GM21381 (cell line): ENCODE data around the gene OR2B6.
"Not testable (repeated sequence)": the region's sequence is repeated elsewhere in the genome, so short reads cannot be mapped to it uniquely, and the experiment has no call there.

Experiments
- ATAC-seq: cut with Tn5 transposase; IDR thresholded peaks from one replicate; pipeline ENCODE4 v1.9.1; 2021; ENCODE audit warnings: mild to moderate bottlenecking, moderate library complexity; ENCODE audit not compliant: unreplicated experiment

The OR2B6 gene

GRCh38 chr6:27956941-27957340 is at the start of gene OR2B6:
Gene OR2B6, plus strand, starts transcription at chr6:27957241. Its CDS starts 0 bp downstream, at chr6:27957241.
- no peak for ATAC-seq

- no peak for ATAC-seq
Observed at GRCh38 chr6:27908017-27908416, 49.0 kb upstream of the OR2B6 start.

GRCh38 chr6:27911956-27912446 is 45.0 kb upstream of the OR2B6 start, which contains the start of gene OR2B2:
Gene OR2B2, minus strand, starts transcription at chr6:27912396. Its CDS starts 77 bp downstream, at chr6:27912319.
- no peak for ATAC-seq

DNA sequence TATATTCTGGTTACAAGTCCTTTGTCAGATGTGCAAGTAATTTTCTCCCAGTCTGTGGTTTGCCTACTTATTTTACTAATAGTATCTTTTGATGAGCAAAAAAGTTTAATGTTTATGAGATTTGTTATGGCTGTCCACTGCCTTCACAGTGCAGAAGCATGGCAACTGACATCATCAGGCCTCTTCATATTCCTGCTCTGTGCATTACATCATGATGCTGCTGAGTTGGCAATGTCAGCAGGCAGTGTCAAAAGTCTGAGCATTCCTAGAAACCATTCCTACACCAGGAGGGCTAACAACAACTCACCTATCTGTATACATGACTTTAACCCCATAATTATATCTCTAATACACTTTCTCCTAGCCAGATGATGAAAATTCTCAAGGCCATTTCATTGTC is 34.1 kb upstream of the OR2B6 start:
- ATAC-seq = no peak

DNA sequence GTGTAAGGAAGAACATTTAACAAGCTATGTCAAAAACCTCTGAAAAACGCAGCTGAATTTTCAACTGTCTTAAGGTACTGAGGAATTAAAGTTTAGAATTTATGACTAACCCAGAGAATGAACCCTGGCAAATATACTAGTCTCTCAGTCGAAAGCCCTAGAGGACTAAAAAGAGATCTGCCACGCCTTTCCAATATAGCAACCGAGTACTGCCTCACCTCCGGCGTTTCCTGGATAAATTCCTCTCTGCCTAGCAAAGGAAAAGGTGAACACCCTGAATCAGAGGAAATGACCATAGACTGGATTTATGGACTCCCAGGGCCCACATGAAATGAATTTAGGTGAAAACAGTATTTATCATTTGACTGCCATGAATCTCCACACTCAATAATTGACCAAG is 32.9 kb upstream of the OR2B6 start:
- no peak for ATAC-seq

DNA sequence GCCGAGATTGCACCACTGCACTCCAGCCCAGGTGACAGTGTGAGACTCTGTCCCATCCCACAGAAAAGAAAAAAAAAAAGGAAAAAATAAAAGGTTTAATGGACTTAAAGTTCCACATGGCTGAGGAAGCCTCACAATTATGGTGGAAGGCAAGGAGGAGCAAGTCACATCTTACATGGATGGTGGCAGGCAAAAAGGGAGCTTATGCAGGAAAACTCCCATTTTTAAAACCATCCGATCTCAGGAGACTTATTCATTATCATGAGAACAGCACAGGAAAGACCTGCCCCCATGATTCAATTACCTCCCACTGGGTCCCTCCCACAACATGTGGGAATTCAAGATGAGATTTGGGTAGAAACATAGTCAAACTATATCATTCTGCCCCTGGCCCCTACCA is 29.0 kb upstream of the OR2B6 start:
- ATAC-seq = not testable (repeated sequence)

DNA sequence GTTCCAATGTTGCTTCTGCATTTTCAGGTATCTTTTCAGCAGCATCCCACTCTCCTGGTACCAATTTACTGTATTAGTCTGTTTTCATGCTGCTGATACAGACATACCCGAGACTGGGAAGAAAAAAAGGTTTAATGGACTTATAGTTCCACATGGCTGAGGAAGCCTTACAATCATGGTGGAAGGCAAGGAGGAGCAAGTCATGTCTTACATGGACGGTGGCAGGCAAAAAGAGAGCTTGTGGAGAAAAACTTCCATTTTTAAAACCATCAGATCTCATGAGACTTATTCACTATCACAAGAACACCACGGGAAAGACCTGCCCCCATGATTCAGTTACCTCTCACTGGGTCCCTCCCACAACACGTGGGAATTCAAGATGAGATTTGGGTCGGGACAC is 27.1 kb upstream of the OR2B6 start:
- not testable (repeated sequence) for ATAC-seq

DNA sequence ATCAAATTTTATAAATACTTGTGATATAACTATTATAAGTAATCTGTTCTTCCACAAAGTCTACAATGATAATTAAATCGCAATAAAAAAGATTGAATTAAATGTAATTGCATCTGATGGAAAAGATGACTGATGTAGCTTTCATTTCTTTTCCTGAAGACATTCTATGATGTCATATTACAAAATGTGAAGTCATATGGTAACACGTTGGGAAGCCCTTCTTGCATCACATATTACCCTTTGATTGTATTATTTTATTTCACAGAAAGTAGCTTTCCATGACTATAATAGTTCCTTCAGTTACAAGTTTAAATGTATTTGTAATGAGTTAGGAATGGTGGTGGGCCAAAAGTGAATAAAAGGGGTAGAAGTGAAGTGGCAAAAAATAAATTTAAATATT is 25.8 kb upstream of the OR2B6 start:
- no peak for ATAC-seq

GRCh38 chr6:27940766-27941165 is 16.3 kb upstream of the OR2B6 start:
- no peak for ATAC-seq

GRCh38 chr6:27943072-27943471 is 14.0 kb upstream of the OR2B6 start:
- not testable (repeated sequence) for ATAC-seq

DNA sequence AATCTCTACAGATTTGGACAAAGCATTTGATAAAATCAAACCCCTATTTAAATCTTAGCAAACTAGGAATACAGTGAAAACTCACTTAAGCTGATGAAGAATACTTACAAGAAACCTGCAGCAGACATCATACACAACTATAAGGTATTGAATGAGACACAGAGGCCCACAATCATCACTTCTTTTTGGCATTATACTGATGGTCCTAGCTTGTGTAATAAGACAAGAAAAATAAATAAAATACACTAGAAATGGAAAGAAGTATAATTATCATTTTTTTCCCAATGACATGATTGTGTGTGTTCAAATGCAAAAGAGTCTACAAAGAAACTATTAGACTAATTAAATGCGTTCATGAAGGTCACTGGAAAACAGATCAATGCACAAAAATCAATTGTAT is 8.8 kb upstream of the OR2B6 start:
- ATAC-seq = no peak

GRCh38 chr6:27951040-27951439 is 6.0 kb upstream of the OR2B6 start:
- no peak for ATAC-seq

- ATAC-seq = no peak
Observed at GRCh38 chr6:27957516-27957915, 475 bp downstream of the OR2B6 start.

DNA sequence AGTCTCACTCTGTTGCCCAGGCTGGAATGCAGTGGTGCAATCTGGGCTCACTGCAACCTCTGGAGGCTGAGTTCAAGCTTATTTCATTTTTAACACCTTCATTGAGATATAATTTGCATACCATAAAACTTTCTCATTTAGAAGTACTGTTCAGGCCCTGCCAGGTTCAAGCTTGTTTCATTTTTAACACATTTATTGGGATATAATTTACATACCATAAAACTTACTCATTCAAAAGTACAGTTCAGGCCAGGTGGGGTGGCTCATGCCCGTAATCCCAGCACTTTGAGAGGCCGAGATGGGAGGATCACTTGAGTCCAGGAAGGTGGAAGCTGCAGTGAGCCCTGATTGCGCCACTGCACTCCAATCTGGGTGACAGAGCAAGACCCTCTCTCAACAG is 5.5 kb downstream of the OR2B6 start:
- no peak for ATAC-seq

DNA sequence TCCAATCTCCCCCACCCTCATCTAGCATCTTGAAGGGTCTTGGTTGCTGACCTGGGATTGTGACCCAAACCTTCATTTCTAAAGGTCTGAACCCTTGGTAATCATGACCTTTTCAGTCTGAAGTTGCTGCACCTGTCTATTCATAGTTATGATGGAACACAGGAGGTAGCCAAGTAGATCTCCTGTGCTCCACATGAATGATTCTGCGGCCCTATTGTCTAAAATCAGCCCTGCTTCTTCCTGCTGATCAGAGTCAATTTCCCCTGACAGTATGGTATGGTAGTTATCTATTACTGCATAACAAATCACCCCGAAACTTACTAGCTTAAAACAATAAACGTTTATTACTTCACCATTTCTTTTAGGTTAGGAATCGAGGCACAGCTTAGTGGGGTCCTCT is 9.0 kb downstream of the OR2B6 start:
- ATAC-seq = no peak

- ATAC-seq = no peak
Observed at GRCh38 chr6:27966816-27967426, 9.9 kb downstream of the OR2B6 start.

GRCh38 chr6:27970444-27970843 is 13.4 kb downstream of the OR2B6 start:
- no peak for ATAC-seq

DNA sequence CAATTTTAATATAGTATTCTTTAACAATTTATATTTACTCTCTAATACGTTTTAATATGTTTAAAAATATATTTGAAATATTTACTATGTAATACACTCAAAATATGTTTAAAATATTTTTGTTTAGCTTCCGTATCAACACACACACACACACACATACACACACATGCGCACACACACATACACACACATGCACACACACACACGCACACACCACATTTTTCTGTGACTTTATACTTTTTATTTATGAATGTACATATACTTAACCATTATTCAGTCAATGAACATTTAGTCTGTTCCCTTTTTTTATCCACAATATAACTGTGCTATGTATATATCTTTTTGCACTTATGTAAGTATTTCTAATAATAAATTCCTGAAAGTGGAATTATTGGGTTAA is 15.7 kb downstream of the OR2B6 start:
- no peak for ATAC-seq

GRCh38 chr6:27977387-27977786 is 20.3 kb downstream of the OR2B6 start:
- ATAC-seq = no peak

DNA sequence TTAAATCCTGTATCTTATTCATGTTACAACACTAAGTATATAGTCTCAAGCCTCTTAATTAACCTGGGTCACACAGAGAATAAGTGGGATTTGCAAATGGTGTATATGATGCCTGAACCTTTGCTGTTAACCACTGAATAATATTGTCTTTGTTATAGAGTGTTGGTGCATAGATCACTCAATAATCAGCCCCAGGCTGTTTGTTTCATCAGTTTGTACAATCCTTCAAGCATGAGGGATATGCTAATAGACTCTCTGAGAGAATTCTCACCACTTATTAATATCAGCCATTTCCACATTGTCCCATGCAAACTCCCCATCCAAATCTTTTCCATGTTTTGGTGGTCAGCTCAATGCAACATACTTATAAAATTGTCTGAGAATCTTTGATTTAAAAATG is 21.7 kb downstream of the OR2B6 start:
- no peak for ATAC-seq

DNA sequence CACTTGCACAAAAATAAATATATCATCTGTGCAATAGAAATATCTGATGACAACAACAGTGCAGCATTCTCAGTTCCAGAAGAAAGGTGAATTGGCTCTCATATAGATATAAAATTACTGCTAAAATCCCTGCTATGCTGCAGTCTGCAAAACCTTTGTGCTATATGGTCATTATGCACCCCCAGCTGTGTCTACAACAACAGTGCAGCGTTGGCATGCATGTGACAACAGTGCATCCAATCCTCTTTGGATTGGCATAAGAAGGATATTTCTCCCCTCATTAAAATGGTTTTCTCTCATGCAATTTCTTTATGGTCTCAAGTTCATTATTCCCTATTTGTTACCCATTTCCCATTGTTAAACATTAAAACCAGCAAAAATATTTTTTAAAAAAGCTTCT is 23.1 kb downstream of the OR2B6 start:
- no peak for ATAC-seq

DNA sequence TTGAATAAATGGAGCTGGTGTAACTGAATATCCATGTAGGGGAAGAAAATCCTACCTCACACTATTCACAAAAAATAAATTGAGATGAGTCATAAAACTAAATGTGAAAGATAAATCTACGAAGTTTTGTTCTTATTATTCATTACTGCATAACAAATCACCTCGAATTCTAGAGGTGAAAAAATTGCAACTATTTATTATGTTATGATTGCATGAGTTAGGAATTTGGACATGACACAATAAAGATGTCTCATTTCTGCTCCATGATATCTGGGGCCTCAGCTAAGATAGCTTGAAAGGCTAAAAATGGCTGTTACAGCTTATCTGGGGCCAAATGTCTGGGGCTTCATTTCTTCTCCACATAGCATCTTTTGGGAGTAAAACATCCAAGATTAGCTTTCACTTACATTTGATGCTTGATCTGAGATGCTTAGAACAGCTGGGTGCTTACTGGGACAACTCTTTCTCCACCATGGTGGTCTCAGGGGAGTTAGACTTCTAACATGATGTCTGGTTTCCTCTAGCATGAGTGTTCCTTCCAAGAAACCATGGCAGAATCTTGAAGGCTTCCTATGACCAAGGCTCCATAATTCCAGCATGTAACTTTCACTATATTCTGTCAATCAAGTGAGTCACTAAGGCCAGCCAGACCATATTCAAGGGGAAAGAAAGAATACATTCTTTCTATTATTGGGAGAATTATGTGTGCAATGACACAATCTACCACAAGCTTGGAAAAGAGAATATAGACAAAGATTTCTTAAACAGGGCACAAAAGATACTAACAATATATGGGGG is 30.1 kb downstream of the OR2B6 start:
- no peak for ATAC-seq
